ENCODE measurements around the gene PRICKLE3.

GRCh38 chrX:49193542-49193964 lies 7.4 kb upstream of the PRICKLE3 start:
- TF ChIP-seq POLR2A (IDR thresholded peaks at IDR 0.05) (no peak), CTCF (IDR thresholded peaks at IDR 0.05) (no peak)

All from thyroid gland (tissue), 4 donors.